Gastrocnemius medialis (tissue), 4 donors: ENCODE measurements around the gene ETV7. TPM values are rescaled to one million over a fixed set of nuclear protein-coding genes. Genes with fewer than 3 reads are reported as not detected.

Experiments used
- ATAC-seq, 2 donors: fragments of 150-250 bp; one replicate each; pipeline ENCODE4 v1.9.1; 2016
- DNase-seq, 2 donors: peaks; one replicate each; pipeline ENCODE4 v3.0.0-alpha.2; 2019
- H3K27ac ChIP-seq, 4 donors: fragments of 200-600 bp; sonication (generic); 1 replicate in 1 of 4; 2 replicates in 3 of 4; pipeline ENCODE4 v1.5.1; 2016 to 2018; ENCODE audit warnings: mild to moderate bottlenecking in 2 of 4, moderate library complexity in 1 of 4
- H3K27me3 ChIP-seq, 3 donors: fragments of 200-600 bp; sonication (generic) in 2 of 3; 1 replicate in 1 of 3; 2 replicates in 2 of 3; pipeline versions ENCODE4 v1.5.1 to v1.6.0; 2016 to 2019; ENCODE audit warnings: mild to moderate bottlenecking in 1 of 3, moderate library complexity in 1 of 3
- H3K36me3 ChIP-seq, 2 donors: fragments of 200-600 bp; sonication (generic) in 1 of 2; one replicate each; pipeline ENCODE4 v1.5.1; 2017 to 2018
- H3K4me1 ChIP-seq, 2 donors: fragments of 200-600 bp; sonication (generic) in 1 of 2; one replicate each; pipeline ENCODE4 v1.5.1; 2016 to 2017; ENCODE audit warnings: mild to moderate bottlenecking in 2 of 2
- H3K4me3 ChIP-seq, 4 donors: fragments of 200-600 bp; sonication (generic) in 3 of 4; 1 replicate in 1 of 4; 2 replicates in 3 of 4; pipeline ENCODE4 v1.5.1; 2016 to 2019; ENCODE audit warnings: mild to moderate bottlenecking in 2 of 4
- H3K9me3 ChIP-seq, 3 donors: fragments of 200-600 bp; sonication (generic) in 2 of 3; 1 replicate in 1 of 3; 2 replicates in 2 of 3; pipeline ENCODE4 v1.5.1; 2016 to 2019
- CTCF ChIP-seq, 5 experiments: fragments of 450-650 bp in 3 of 5; fragments of 200-600 bp in 2 of 5; sonication (generic) in 2 of 5; IDR thresholded peaks in 4 of 5; conservative IDR thresholded peaks in 1 of 5; 1 replicate in 4 of 5; 2 replicates in 1 of 5; pipeline ENCODE4 v1.5.1; 2016 to 2019; ENCODE audit warnings: antibody characterized with exemption in 5 of 5, mild to moderate bottlenecking in 3 of 5, moderate library complexity in 3 of 5
- POLR2A ChIP-seq, 2 donors: fragments of 450-650 bp; IDR thresholded peaks; one replicate each; pipeline ENCODE4 v1.6.1; 2017; ENCODE audit warnings: antibody characterized with exemption in 2 of 2, mild to moderate bottlenecking in 2 of 2, moderate library complexity in 2 of 2
- in situ Hi-C, 4 donors: fragments of 200-750 bp; cut with MboI; loops; one replicate each; pipeline versions ENCODE4 v1.15.0 to v1.8.0; 2017; ENCODE audit warnings: low sequenced_read_pairs in 4 of 4
- intact Hi-C: fragments of 100-400 bp; cut with DNase I; formaldehyde crosslinking; loops from one replicate; pipeline ENCODE4 v1.15.1; 2023; ENCODE audit warnings: low total_unique reads
- total RNA-seq, 4 donors: library from RNA; depleted of rRNA; stranded (reverse); fragments of >200 nt; gene quantifications; one replicate each; pipeline versions ENCODE4 v1.1.0 to v1.2.3, GENCODE V29; 2016

The ETV7 gene
- total RNA-seq, 4 donors from 2014 or later = not detected

DNA sequence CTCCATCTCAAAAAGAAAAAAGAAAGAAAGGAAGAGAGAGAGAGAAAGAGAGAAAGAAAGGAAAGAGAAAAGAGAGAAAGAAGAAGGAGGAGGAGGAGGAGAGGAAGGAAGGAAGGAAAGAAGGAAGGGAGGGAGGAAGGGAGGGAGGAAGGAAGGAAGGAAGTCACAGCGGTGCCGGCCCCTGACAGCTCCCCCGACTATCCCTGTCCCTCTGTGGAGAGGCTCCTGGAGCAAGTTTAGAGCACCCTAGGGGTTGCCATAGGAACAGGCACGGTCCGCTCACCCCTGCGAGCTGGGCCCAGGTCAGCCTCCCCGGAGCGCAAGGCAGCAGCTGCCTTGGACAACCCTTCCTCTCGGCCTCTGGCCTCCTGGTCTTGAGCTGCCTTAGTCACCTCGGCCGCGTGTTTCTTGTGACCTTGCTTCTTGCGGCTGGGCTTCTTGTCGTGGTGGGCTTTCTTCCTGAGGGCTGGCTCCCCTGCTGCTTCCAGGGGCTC, 57.6 kb downstream of the ETV7 start:
- intact Hi-C loops = no loop called here
- TF ChIP-seq POLR2A (IDR thresholded peaks at IDR 0.05) (no peak), CTCF (IDR thresholded peaks at IDR 0.05 in 4 of 5, conservative IDR thresholded peaks at IDR 0.05 in 1 of 5) (no peak)
- H3K4me3 ChIP-seq = no peak overlapping the region
- DNase-seq (no peak), ATAC-seq (no peak)
- H3K36me3 ChIP-seq = no peaks in the 10 kb centered on the region
- no peak overlapping the region for H3K27ac ChIP-seq
- in situ Hi-C loops = no loop called here
- H3K27me3 ChIP-seq = peaks cover 10 to 22% (median 21%) of the 10 kb centered on the region in 3 donors
- no peaks in the 10 kb centered on the region for H3K9me3 ChIP-seq
- H3K4me1 ChIP-seq = no peaks in the 10 kb centered on the region

DNA sequence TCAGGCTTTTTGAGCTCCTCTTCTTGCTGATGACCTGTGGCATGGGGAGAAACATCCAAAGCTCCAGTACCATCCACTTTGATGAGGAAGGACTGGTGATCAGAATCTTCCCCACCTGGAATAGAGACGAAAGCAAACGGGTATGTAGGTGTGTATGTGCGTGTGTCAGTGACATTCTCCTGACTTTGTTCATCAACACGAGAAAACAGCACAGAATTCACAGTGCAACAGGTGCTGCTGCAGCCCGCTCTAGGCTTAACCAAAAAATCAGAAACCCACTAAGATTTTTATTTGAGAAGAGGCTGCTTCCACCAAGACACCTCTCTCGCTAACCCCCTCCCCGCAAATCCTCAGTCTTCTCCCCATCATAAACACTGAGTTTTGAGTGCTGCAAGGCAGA, 58.9 kb downstream of the ETV7 start:
- ATAC-seq (no peak), DNase-seq (no peak)
- Histone ChIP-seq H3K27me3 (peaks cover 0 to 11% (median 9%) of the 10 kb centered on the region in 3 donors), H3K4me3 (no peak overlapping the region), H3K9me3 (no peaks in the 10 kb centered on the region), H3K4me1 (no peaks in the 10 kb centered on the region), H3K36me3 (no peaks in the 10 kb centered on the region), H3K27ac (no peak overlapping the region)
- TF ChIP-seq POLR2A (IDR thresholded peaks at IDR 0.05) (no peak), CTCF (IDR thresholded peaks at IDR 0.05 in 4 of 5, conservative IDR thresholded peaks at IDR 0.05 in 1 of 5) (no peak)
- in situ Hi-C loops (no loop called here), intact Hi-C loops (no loop called here)

DNA sequence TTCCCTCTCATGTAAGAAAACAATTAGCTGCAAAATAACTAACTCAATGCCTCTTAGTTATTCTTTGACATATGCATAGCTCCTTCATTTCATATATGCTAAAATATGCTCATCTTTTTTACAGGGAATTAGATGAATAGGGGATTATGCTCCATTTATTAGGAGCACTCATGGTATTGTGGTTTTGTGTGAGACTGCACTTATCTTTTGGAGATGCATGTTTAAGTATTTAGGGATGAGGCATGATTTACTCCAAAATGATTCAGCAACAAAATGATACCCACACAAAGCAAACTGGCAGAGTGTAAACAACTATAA, 59.6 kb downstream of the ETV7 start:
- in situ Hi-C loops = no loop called here
- DNase-seq = no peak
- Histone ChIP-seq H3K27ac (no peak overlapping the region), H3K4me3 (no peak overlapping the region), H3K9me3 (no peaks in the 10 kb centered on the region), H3K4me1 (no peaks in the 10 kb centered on the region), H3K36me3 (no peaks in the 10 kb centered on the region), H3K27me3 (peaks cover 0 to 5% (median 4%) of the 10 kb centered on the region in 3 donors)
- TF ChIP-seq CTCF (IDR thresholded peaks at IDR 0.05 in 4 of 5, conservative IDR thresholded peaks at IDR 0.05 in 1 of 5) = no peak
- no peak for TF ChIP-seq POLR2A (IDR thresholded peaks at IDR 0.05)
- ATAC-seq = no peak
- intact Hi-C loops = no loop called here

- ATAC-seq = no peak
- DNase-seq = no peak
- H3K27me3 ChIP-seq = peaks cover 0 to 5% (median 2%) of the 10 kb centered on the region in 3 donors
- H3K36me3 ChIP-seq = no peaks in the 10 kb centered on the region
- no peak overlapping the region for H3K27ac ChIP-seq
- no peaks in the 10 kb centered on the region for H3K9me3 ChIP-seq
- no peak overlapping the region for H3K4me3 ChIP-seq
- TF ChIP-seq POLR2A (IDR thresholded peaks at IDR 0.05) (no peak), CTCF (IDR thresholded peaks at IDR 0.05 in 4 of 5, conservative IDR thresholded peaks at IDR 0.05 in 1 of 5) (no peak)
- intact Hi-C loops (no loop called here), in situ Hi-C loops (no loop called here)
- no peaks in the 10 kb centered on the region for H3K4me1 ChIP-seq
Measured at GRCh38 chr6:36327226-36327918, 60.1 kb downstream of the ETV7 start.
